SHP77 (cell line): ENCODE results near the gene ARPC1A.
A peak's percentile ranks its signal among the peaks of the same experiment; 100 is the strongest.

Experiments
- DNase-seq, 2 experiments: peaks; one replicate each; lab custom pipeline; 2025; lab: John Stamatoyannopoulos, UW

ARPC1A gene

GRCh38 chr7:99387912-99388311, 62.2 kb downstream of the ARPC1A start:
- no peak for DNase-seq

- no peak for DNase-seq
Measured at GRCh38 chr7:99389772-99390171, 64.1 kb downstream of the ARPC1A start.

- DNase-seq = no peak
Measured at GRCh38 chr7:99390941-99391602, 65.4 kb downstream of the ARPC1A start.

- no peak for DNase-seq
Measured at GRCh38 chr7:99392046-99392445, 66.3 kb downstream of the ARPC1A start.

- peak; percentile 79 to 85 for DNase-seq
Measured at GRCh38 chr7:99392659-99393354, 67.1 kb downstream of the ARPC1A start.

GRCh38 chr7:99393355-99394187, 67.9 kb downstream of the ARPC1A start:
- DNase-seq = peak; percentile 79 to 85

GRCh38 chr7:99394188-99394502, 68.4 kb downstream of the ARPC1A start:
- no peak for DNase-seq

- DNase-seq = no peak
Measured at GRCh38 chr7:99395616-99396327, 70.1 kb downstream of the ARPC1A start.

GRCh38 chr7:99396418-99397296, 71.0 kb downstream of the ARPC1A start:
- no peak for DNase-seq

GRCh38 chr7:99397297-99397983, 71.7 kb downstream of the ARPC1A start:
- DNase-seq = no peak

- DNase-seq = no peak
Measured at GRCh38 chr7:99398891-99399445, 73.3 kb downstream of the ARPC1A start.

GRCh38 chr7:99399597-99399996, 73.9 kb downstream of the ARPC1A start:
- no peak for DNase-seq

- no peak for DNase-seq
Measured at GRCh38 chr7:99402854-99403253, 77.2 kb downstream of the ARPC1A start.

- no peak for DNase-seq
Measured at GRCh38 chr7:99403764-99404163, 78.1 kb downstream of the ARPC1A start.

- DNase-seq = no peak
Measured at GRCh38 chr7:99404235-99404976, 78.7 kb downstream of the ARPC1A start.

GRCh38 chr7:99404977-99405320, 79.3 kb downstream of the ARPC1A start:
- no peak for DNase-seq

GRCh38 chr7:99406557-99406956, 80.9 kb downstream of the ARPC1A start:
- DNase-seq = no peak

- DNase-seq = peak in 1 of 2 experiments; percentile 3
Measured at GRCh38 chr7:99407872-99408378, 82.2 kb downstream of the ARPC1A start.

- DNase-seq = peak; percentile 84 to 89
Measured at GRCh38 chr7:99408379-99409191, 82.9 kb downstream of the ARPC1A start, which contains the start of the genes BUD31 and PDAP1. BUD31 (plus strand) TSS chr7:99408969; CDS start chr7:99411093, 2,124 bp downstream. PDAP1 (minus strand) TSS chr7:99408597; CDS start chr7:99408548, 49 bp downstream.
